Calu3 (cell line): ENCODE results near the gene TRIM33. TPM values are rescaled to one million over a fixed set of nuclear protein-coding genes. Genes with fewer than 3 reads are reported as not detected.
"Not testable (repeated sequence)": the region's sequence is repeated elsewhere in the genome, so short reads cannot be mapped to it uniquely, and the experiment has no call there.

Experiments used
- BruUV-seq: library from RNA; stranded (reverse); fragments of 400-500 nt; replicated peaks from 2 replicates; lab custom pipeline; 2021; lab: Mats Ljungman, UMichigan
- CTCF ChIA-PET: fragments of 300-600 bp; sonication (Branson Sonifier 250); formaldehyde crosslinking; loops from one replicate; lab custom pipeline; 2022; ENCODE audit warnings: antibody characterized with exemption; lab: Charles Lee
- DNase-seq: peaks from one replicate; pipeline ENCODE4 v3.0.0; 2022
- H3K27ac Mint-ChIP-seq: one replicate; pipeline ENCODE4 v1.8.0; 2022; ENCODE audit warnings: mixed read lengths; ENCODE audit not compliant: unreplicated experiment
- H3K27me3 Mint-ChIP-seq: one replicate; pipeline ENCODE4 v1.8.0; 2022; ENCODE audit warnings: mixed read lengths; ENCODE audit not compliant: unreplicated experiment
- H3K36me3 Mint-ChIP-seq: one replicate; pipeline ENCODE4 v1.8.0; 2022; ENCODE audit warnings: mild to moderate bottlenecking, moderate library complexity, mixed read lengths; ENCODE audit not compliant: insufficient read depth, unreplicated experiment
- H3K4me1 Mint-ChIP-seq: one replicate; pipeline ENCODE4 v1.8.0; 2022; ENCODE audit warnings: mild to moderate bottlenecking, low read depth, mixed read lengths; ENCODE audit not compliant: unreplicated experiment
- H3K4me3 Mint-ChIP-seq: one replicate; pipeline ENCODE4 v1.8.0; 2022; ENCODE audit warnings: mild to moderate bottlenecking, low read depth, moderate library complexity, mixed read lengths; ENCODE audit not compliant: unreplicated experiment
- H3K9me3 Mint-ChIP-seq: one replicate; pipeline ENCODE4 v1.8.0; 2022; ENCODE audit warnings: low read depth, mixed read lengths; ENCODE audit not compliant: unreplicated experiment
- intact Hi-C: fragments of 100-400 bp; cut with micrococcal nuclease; formaldehyde crosslinking; loops from one replicate; pipeline ENCODE4 v1.10.0; 2022; ENCODE audit not compliant: unreplicated experiment
- total RNA-seq: library from RNA; stranded (reverse); gene quantifications from 2 replicates; pipeline ENCODE4 v1.2.3, GENCODE V29; 2022
- TF ChIP-seq, protein P1 (sequence below): fragments of 200-600 bp; IDR thresholded peaks from one replicate; pipeline ENCODE4 v1.8.0; 2022; ENCODE audit warnings: antibody characterized with exemption; ENCODE audit not compliant: unreplicated experiment

Gene TRIM33
- total RNA-seq, 1 experiment from 2014 or later, result 42.0 TPM

DNA sequence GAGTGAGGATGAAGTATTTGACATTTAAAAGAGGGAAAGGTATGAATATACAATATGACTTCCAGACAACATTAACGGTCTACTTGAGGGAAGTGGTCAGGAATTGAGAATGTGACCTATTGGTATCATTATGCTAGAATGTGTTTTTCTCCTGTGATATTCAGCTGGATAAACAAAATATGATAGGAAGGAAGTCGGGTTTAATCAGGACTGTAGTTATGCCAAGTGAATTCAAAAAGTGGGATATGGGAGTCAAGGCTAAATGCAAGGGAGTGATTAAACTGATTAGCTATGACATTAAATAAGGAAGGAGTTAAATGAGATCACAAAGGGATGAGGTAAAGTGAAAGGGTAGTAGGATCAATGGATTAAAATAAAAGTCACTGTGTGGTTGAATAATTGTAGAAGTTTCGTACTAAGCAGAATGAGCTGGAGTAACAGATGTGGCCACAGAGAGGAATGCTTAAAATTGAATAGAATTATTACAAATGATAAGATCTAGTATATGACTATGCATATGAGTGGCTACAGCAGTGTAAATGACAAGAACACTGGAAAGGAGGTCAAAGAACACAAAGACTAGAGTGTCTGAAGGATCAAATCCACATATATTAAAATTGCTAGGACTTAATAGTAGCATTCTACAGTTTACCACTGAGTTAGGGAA, 62.5 kb downstream of the TRIM33 start:
- intact Hi-C loops, result no loop called here
- Mint-ChIP-seq H3K36me3 (peaks cover 5% of the 10 kb centered on the region), H3K4me1 (peaks cover 7% of the 10 kb centered on the region), H3K27me3 (no peaks in the 10 kb centered on the region), H3K4me3 (no peak overlapping the region), H3K27ac (no peak overlapping the region), H3K9me3 (no peaks in the 10 kb centered on the region)
- CTCF ChIA-PET, result no interaction called here
- DNase-seq, result no peak
- no TSS peak for BruUV-seq
- TF ChIP-seq, protein P1, sequence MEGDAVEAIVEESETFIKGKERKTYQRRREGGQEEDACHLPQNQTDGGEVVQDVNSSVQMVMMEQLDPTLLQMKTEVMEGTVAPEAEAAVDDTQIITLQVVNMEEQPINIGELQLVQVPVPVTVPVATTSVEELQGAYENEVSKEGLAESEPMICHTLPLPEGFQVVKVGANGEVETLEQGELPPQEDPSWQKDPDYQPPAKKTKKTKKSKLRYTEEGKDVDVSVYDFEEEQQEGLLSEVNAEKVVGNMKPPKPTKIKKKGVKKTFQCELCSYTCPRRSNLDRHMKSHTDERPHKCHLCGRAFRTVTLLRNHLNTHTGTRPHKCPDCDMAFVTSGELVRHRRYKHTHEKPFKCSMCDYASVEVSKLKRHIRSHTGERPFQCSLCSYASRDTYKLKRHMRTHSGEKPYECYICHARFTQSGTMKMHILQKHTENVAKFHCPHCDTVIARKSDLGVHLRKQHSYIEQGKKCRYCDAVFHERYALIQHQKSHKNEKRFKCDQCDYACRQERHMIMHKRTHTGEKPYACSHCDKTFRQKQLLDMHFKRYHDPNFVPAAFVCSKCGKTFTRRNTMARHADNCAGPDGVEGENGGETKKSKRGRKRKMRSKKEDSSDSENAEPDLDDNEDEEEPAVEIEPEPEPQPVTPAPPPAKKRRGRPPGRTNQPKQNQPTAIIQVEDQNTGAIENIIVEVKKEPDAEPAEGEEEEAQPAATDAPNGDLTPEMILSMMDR, result no peak

DNA sequence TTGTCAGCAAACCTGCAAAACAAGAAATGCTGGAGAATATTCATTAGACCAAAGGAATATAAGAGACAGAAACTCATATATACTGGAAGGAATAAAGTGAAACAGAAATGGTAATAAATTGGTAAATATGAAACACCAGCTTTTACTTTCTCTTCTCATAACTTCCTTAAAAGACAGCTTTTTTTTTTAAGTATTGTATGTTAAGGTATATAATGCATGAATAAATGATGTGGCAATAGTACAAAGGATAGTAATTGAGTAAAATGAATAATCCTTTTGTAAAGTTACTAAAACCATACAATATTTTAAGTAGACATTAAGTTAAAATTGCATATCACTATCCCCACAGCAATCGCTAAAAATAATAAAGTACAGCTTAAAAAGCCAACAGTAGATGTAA, 64.8 kb downstream of the TRIM33 start:
- Mint-ChIP-seq H3K27ac (no peak overlapping the region), H3K27me3 (no peaks in the 10 kb centered on the region), H3K4me1 (no peaks in the 10 kb centered on the region), H3K36me3 (no peaks in the 10 kb centered on the region), H3K9me3 (no peaks in the 10 kb centered on the region), H3K4me3 (no peak overlapping the region)
- no TSS peak for BruUV-seq
- intact Hi-C loops, result no loop called here
- TF ChIP-seq, protein P1, result no peak
- DNase-seq, result no peak
- CTCF ChIA-PET, result no interaction called here

DNA sequence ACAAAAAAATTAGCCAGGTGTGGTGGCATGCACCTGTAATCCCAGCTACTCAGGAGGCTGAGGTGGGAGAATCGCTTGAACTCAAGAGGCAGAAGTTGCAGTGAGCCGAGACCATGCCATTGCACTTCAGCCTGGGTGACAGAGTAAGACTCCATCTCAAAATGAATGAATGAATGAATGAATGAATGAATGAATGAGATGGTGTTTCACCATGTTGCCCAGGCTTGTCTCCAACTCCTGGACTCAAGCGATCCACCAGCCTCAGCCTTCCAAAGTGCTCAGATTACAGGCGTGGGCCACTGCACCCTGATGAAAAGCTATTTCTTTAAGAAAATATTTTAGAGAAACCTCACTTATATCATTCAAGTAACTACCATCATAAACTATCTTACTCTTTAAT, 67.8 kb downstream of the TRIM33 start:
- intact Hi-C loops, DNase-seq, H3K4me3 Mint-ChIP-seq, H3K9me3 Mint-ChIP-seq, CTCF ChIA-PET, H3K27ac Mint-ChIP-seq, H3K4me1 Mint-ChIP-seq, H3K27me3 Mint-ChIP-seq, BruUV-seq, H3K36me3 Mint-ChIP-seq: not testable (repeated sequence)

DNA sequence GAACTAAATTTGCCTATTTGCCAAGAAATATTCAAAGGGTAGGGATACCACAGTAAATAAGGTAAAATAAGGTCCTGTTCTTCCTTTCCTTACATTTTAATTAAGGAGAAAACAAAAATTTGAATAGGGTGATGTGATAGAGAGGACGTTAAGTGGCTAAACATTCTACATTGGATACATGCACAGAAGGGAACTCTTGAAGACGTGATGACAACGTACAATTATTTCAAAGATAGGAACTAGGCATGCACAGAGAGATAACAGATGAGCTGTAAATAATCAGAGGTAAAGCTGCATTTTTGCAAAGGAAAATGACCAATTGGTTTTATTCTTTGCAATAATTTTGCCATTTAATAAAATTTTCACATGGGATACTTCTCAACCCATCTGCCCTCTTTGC, 69.7 kb downstream of the TRIM33 start:
- Mint-ChIP-seq H3K9me3 (no peaks in the 10 kb centered on the region), H3K27ac (no peak overlapping the region), H3K4me3 (no peak overlapping the region), H3K36me3 (peaks cover 8% of the 10 kb centered on the region), H3K27me3 (no peaks in the 10 kb centered on the region), H3K4me1 (no peaks in the 10 kb centered on the region)
- no peak for DNase-seq
- CTCF ChIA-PET, result no interaction called here
- intact Hi-C loops, result no loop called here
- no TSS peak for BruUV-seq
- TF ChIP-seq, protein P1, result no peak

DNA sequence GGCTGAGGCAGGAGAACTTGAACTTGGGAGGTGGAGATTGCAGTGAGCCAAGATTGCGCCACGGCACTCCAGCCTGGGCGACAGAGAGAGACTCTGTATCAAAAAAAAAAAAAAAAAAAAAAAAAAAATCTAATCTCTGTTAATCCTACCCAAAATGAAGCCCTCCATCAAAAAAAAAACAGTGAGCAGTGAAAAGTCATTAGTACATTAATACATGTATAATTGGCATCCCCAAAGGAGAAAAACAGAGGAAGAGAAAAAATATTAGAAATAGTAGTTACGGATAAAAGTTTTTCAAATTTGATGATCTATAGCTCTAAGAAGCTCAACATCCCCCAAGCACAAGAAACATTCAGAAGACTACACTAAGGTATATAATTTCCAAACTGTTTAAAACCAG, 71.6 kb downstream of the TRIM33 start:
- peaks cover 8% of the 10 kb centered on the region for H3K4me1 Mint-ChIP-seq
- H3K9me3 Mint-ChIP-seq, result no peaks in the 10 kb centered on the region
- DNase-seq, result no peak
- H3K27me3 Mint-ChIP-seq, result no peaks in the 10 kb centered on the region
- H3K4me3 Mint-ChIP-seq, result no peak overlapping the region
- no TSS peak for BruUV-seq
- H3K27ac Mint-ChIP-seq, result no peak overlapping the region
- intact Hi-C loops, result no loop called here
- CTCF ChIA-PET, result interaction anchor here (0.7 kb wide), 1 partner anchor 25 kb away, joined by 5 read pairs; no protein-coding TSS in a partner anchor
- H3K36me3 Mint-ChIP-seq, result peaks cover 8% of the 10 kb centered on the region
- TF ChIP-seq, protein P1, result no peak
